NCI-H1694 treated with DMSO at 0.1 percent for 48 hours (cell line): ENCODE results near the gene SPSB1.

ENCODE experiments used
- DNase-seq: peaks from one replicate; lab custom pipeline; 2025; lab: John Stamatoyannopoulos, UW

SPSB1 gene

GRCh38 chr1:9344426-9345200, 51.9 kb downstream of the SPSB1 start:
- no peak for DNase-seq

GRCh38 chr1:9345471-9345870, 52.8 kb downstream of the SPSB1 start:
- DNase-seq: no peak

- no peak for DNase-seq
These were observed 53.2 kb downstream of the SPSB1 start for GRCh38 chr1:9345922-9346321.

GRCh38 chr1:9346566-9346965, 53.9 kb downstream of the SPSB1 start:
- DNase-seq: no peak

- DNase-seq: no peak
These were observed 54.6 kb downstream of the SPSB1 start for GRCh38 chr1:9347095-9347850.

GRCh38 chr1:9349331-9349851, 56.7 kb downstream of the SPSB1 start:
- DNase-seq: no peak

- no peak for DNase-seq
These were observed 57.6 kb downstream of the SPSB1 start for GRCh38 chr1:9350013-9350908.

GRCh38 chr1:9350960-9351359, 58.3 kb downstream of the SPSB1 start:
- no peak for DNase-seq

- DNase-seq: no peak
These were observed 59.1 kb downstream of the SPSB1 start for GRCh38 chr1:9351654-9352271.

GRCh38 chr1:9352377-9353134, 59.9 kb downstream of the SPSB1 start:
- DNase-seq: no peak

- no peak for DNase-seq
These were observed 62.8 kb downstream of the SPSB1 start for GRCh38 chr1:9355503-9355902.

- no peak for DNase-seq
These were observed 63.3 kb downstream of the SPSB1 start for GRCh38 chr1:9356021-9356420.

GRCh38 chr1:9356829-9357466, 64.3 kb downstream of the SPSB1 start:
- DNase-seq: no peak

GRCh38 chr1:9357958-9358357, 65.3 kb downstream of the SPSB1 start:
- no peak for DNase-seq

- no peak for DNase-seq
These were observed 67.8 kb downstream of the SPSB1 start for GRCh38 chr1:9360371-9361064.

- DNase-seq: no peak
These were observed 69.1 kb downstream of the SPSB1 start for GRCh38 chr1:9361630-9362260.

GRCh38 chr1:9362488-9362887, 69.8 kb downstream of the SPSB1 start:
- no peak for DNase-seq

- no peak for DNase-seq
These were observed 70.4 kb downstream of the SPSB1 start for GRCh38 chr1:9363061-9363471.

- DNase-seq: no peak
These were observed 73.6 kb downstream of the SPSB1 start for GRCh38 chr1:9366298-9366697.
